ENCODE measurements around the gene ACSS3.

ACSS3 gene

GRCh38 chr12:81229759-81230158 is 151.9 kb downstream of the ACSS3 start:
- DNase-seq (ENCODE audit: low read depth), result no peak

GRCh38 chr12:81231574-81232368 is 153.9 kb downstream of the ACSS3 start:
- DNase-seq (ENCODE audit: low read depth), result no peak

GRCh38 chr12:81245458-81245857 is 167.6 kb downstream of the ACSS3 start:
- DNase-seq (ENCODE audit: low read depth), result no peak

DNA sequence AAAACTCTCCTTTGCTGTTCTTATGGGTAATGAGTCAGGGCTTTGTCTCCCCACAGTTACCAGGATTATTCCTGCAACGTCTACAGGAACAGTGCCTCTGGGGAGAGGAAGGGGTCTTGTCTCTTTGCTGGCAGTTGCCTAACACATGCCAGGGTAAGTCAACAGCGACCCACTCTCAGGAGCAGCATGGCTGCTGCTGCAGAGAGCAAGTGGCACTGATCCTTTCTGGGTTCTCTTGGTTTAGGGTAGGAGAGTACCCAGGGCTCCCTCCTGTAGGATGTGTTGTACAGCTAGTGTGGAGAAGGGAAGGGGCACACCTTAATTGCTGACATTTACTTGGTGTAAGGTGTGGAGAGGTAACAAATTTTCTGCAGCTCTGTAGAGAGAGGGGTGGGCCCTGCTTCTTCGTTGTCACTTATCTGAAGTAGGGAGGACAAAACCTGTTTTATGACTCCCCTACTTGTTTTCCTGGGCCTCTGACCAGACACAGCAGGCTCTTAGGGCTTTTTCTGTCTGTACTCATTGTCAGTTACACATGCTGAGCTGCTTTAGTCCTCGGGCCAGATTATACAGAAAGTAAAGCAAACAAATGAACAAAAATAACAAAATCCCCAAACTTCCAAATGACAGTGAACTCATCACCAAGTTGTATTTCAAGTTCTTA is 168.2 kb downstream of the ACSS3 start:
- DNase-seq (ENCODE audit: low read depth), result no peak

GRCh38 chr12:81249976-81250375 is 172.1 kb downstream of the ACSS3 start:
- DNase-seq (ENCODE audit: low read depth), result no peak

DNA sequence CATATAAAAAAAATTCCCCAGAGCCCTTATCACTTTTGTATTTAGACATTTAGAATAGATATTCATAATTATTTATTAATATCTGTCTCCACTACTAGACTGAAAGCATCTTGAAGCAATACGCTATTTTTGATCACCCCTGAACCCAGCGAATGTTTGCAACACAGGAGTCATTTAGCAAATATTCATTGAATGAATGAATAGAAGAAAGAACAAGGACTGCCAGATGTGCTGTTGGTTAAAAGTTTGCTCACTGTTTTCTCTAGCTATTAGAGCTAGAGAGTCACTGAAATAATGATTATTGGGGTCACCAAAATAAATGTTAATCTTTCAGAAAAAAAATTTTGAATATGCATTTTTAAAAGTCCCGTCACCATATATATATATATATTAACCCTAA is 174.3 kb downstream of the ACSS3 start:
- no peak for DNase-seq (ENCODE audit: low read depth)

GRCh38 chr12:81253360-81253759 is 175.5 kb downstream of the ACSS3 start:
- no peak for DNase-seq (ENCODE audit: low read depth)

DNA sequence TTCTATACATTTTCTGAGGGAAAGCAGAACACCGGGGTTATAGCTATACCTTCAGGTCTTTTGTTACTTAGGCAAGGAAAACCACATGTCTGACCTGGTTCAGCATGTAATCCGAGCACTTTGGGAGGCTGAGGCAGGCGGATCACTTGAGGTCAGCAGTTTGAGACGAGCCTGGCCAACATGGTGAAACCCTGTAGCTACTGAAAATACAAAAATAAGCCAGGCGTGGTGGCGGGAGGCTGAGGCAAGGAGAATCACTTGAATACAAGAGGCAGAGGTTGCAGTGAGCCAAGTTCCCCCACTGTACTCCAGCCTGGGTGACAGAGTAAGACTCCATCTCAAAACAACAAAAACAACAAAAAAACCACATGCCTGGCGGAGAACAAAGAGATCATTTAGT is 177.6 kb downstream of the ACSS3 start:
- no peak for DNase-seq (ENCODE audit: low read depth)

DNA sequence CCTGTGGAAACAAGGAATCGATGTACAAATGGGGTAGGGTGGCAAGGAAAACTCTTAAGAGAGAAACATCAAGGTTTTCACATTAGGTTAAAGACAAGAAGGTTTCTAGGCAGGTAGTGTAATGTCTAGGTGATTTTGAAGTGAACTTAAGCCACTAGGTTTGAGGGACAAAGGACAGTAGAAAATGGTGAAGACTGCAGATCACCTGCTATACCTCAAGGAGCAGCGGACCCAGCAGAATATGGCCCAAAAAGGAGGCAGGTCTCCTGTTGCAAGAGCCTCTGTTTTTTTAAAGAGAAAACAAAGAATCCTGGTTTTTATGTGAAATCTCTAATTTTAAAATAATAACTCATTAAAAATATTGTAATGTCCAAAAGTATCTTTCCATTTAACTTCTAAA is 178.1 kb downstream of the ACSS3 start:
- no peak for DNase-seq (ENCODE audit: low read depth)

DNA sequence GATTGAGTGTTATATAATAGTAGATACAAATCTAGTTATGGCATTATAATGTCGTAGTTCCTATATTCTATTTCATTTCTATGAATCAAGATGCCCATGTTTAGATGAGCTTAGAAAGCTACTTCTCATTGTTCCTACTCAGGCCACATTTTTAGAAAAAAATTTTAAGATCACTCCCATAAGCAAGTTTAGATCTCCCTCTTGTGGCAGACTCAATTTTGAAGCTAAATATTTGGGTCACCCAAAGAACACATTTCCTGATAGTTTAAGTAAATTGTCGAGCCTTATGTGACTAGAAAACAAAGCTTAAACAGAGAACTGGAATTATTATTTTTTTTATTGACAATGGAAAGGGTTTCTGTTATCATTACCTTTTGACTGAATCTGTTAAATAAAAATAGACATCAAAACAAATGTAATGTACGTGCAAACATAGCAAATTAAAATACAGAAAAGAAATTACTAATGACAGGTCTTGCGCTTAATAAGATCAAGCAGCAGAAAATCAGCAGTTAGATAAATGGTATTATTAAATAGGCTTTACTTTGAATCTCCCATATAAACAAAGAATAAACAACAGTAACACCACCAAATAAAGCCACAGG is 180.2 kb downstream of the ACSS3 start:
- no peak for DNase-seq (ENCODE audit: low read depth)

DNA sequence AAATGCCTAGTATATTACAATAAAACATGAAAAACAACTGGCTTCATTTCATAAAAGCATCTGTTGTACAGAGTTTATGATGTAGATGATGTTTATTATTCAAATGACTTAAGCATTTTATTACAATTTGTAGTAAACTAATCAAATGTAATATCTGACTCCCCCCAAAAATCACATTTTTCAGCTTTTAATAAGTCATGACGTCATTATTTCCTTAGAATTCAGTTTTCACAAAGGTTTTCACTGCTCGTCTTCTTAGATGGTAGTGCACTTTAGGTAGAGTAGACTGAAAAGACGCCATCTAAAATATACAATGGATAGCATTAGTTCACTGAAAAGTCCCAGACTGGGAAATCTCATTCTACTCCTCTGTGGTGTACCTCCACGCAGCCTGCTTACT is 181.5 kb downstream of the ACSS3 start:
- DNase-seq (ENCODE audit: low read depth), result no peak

DNA sequence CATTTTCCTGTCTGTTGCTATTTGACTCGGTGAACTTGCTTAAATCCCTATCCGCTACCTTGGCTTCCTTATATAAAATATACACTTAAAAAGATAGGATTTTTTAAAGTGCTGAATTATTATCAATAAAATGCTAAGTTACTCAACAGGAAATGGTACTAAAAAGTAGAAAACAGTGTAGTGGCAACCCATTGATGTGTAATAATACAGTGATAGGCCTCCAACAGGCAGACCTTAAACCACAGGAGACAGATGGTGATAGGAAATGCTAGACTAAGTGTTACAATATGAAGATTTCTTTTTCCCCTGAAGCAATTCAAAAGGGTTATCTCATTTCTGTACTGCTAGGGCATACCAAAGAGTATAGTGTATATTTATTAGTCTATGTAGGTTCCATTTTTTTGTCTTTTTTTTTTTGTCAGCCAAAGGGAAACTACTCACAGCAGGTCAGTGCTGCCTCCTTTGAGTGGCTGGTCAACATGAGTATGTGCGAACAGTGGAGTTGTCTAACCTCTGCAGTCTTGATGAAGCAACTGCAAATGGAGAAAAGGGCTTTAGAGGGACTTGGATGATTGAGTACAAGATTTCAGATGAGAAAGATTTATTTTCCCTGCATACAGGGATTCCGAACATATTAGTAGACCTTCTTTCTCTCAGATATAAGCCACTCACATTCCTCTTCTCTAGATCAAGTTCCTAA is 183.8 kb downstream of the ACSS3 start:
- no peak for DNase-seq (ENCODE audit: low read depth)

GRCh38 chr12:81263072-81263471 is 185.2 kb downstream of the ACSS3 start:
- no peak for DNase-seq (ENCODE audit: low read depth)

GRCh38 chr12:81270385-81270784 is 192.5 kb downstream of the ACSS3 start:
- no peak for DNase-seq (ENCODE audit: low read depth)

GRCh38 chr12:81274637-81275529 is 197.0 kb downstream of the ACSS3 start:
- DNase-seq (ENCODE audit: low read depth), result no peak

- no peak for DNase-seq (ENCODE audit: low read depth)
Observed at GRCh38 chr12:81284137-81284536, 206.3 kb downstream of the ACSS3 start.

GRCh38 chr12:81288651-81289050 is 210.8 kb downstream of the ACSS3 start:
- no peak for DNase-seq (ENCODE audit: low read depth)

GRCh38 chr12:81294325-81295190 is 216.7 kb downstream of the ACSS3 start:
- no peak for DNase-seq (ENCODE audit: low read depth)

- no peak for DNase-seq (ENCODE audit: low read depth)
Observed at GRCh38 chr12:81295251-81295650, 217.4 kb downstream of the ACSS3 start.

DNA sequence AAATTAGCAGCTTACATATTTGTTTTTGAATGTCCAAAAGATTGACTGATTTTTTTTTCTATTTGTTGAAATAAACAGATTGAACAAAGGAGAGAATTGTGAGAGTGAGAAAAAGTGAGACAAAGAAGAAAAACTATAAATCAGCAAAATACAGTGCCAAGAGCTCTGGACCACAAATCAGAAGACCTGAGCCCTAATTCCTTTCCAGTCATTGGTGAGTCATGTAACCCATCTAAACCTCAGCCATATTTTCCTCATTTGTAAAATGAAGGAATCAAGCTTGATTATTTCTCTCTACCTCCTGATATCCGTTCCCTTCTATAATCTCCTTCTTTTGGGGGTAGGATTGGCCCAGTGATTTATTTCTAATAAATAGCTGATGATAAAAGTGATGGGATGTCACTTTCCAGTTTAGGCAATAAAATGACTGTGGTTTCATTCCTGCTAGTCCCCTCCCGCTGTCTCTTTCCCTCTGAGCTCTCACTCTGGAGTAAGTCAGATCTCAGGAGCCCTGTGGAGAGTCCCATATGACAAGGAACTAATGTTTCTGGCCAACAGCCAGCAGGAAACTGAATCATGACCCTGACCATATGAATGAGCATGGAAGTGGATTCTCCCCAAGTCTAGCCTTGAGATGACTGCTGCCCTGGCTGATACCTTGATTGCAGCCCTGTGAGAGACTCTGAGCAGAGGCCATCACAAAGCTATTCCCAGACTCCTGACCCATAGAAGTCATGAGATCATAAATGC is 218.9 kb downstream of the ACSS3 start:
- DNase-seq (ENCODE audit: low read depth), result no peak
